WTC11 (cell line): ENCODE results near the gene ADARB2. TPM values are rescaled to one million over a fixed set of nuclear protein-coding genes. Genes with fewer than 3 reads are reported as not detected.

Source experiments
- ATAC-seq: fragments of 200-7000 bp; cut with Tn5 transposase; 2 replicates; pipeline ENCODE4 v1.10.0; 2021; ENCODE audit warnings: mild to moderate bottlenecking, moderate library complexity
- CTCF ChIA-PET: fragments of 300-600 bp; sonication (Branson Sonifier 250); formaldehyde crosslinking; loops from one replicate; lab custom pipeline; 2021; ENCODE audit warnings: antibody characterized with exemption; lab: Charles Lee
- POLR2A ChIA-PET: fragments of 350-600 bp; sonication (Branson Sonifier 250); formaldehyde crosslinking; loops from one replicate; lab custom pipeline; 2021; ENCODE audit warnings: antibody characterized with exemption; lab: Charles Lee
- DNase-seq: peaks from one replicate; pipeline ENCODE4 v3.0.0; 2021; ENCODE audit warnings: low spot score
- H3K27ac Mint-ChIP-seq: 2 replicates; pipeline ENCODE4 v1.8.0; 2021; ENCODE audit warnings: mixed read lengths
- H3K27me3 Mint-ChIP-seq: 2 replicates; pipeline ENCODE4 v1.8.0; 2021; ENCODE audit warnings: low read depth, mild to moderate bottlenecking, moderate library complexity, mixed read lengths
- H3K36me3 Mint-ChIP-seq: 2 replicates; pipeline ENCODE4 v1.8.0; 2021; ENCODE audit warnings: mixed read lengths
- H3K4me1 Mint-ChIP-seq: 2 replicates; pipeline ENCODE4 v1.8.0; 2022; ENCODE audit warnings: mixed read lengths
- H3K4me3 Mint-ChIP-seq: 2 replicates; pipeline ENCODE4 v1.8.0; 2021; ENCODE audit warnings: mild to moderate bottlenecking, moderate library complexity, mixed read lengths
- H3K9me3 Mint-ChIP-seq: 2 replicates; pipeline ENCODE4 v1.8.0; 2021; ENCODE audit warnings: mixed read lengths
- CREB1 ChIP-seq: sonication (generic); formaldehyde crosslinking; IDR thresholded peaks from 2 replicates; pipeline ENCODE4 v1.8.0; 2023; ENCODE audit warnings: mild to moderate bottlenecking, missing genetic modification reagents
- EMX1 ChIP-seq: fragments of 250-450 bp; sonication (Bioruptor Pico); IDR thresholded peaks from 2 replicates; pipeline ENCODE4 v1.8.0; 2021; ENCODE audit warnings: mild to moderate bottlenecking
- FOXP1 ChIP-seq: sonication (generic); formaldehyde crosslinking; IDR thresholded peaks from 2 replicates; pipeline ENCODE4 v1.8.0; 2022; ENCODE audit warnings: missing genetic modification reagents, mild to moderate bottlenecking, moderate library complexity, borderline replicate concordance
- GRHL2 ChIP-seq: fragments of 250-450 bp; sonication (Bioruptor Pico); IDR thresholded peaks from 2 replicates; pipeline ENCODE4 v1.8.0; 2022; ENCODE audit warnings: mild to moderate bottlenecking, moderate library complexity; ENCODE audit not compliant: insufficient replicate concordance, severe bottlenecking
- HMGA2 ChIP-seq: fragments of 250-450 bp; sonication (Bioruptor Pico); IDR thresholded peaks from 2 replicates; pipeline ENCODE4 v1.4.0; 2021; ENCODE audit warnings: mild to moderate bottlenecking, moderate library complexity
- JAZF1 ChIP-seq: fragments of 250-450 bp; sonication (Bioruptor Pico); IDR thresholded peaks from 2 replicates; pipeline ENCODE4 v1.9.0; 2021; ENCODE audit warnings: moderate library complexity, mild to moderate bottlenecking, inconsistent platforms
- MXD4 ChIP-seq: fragments of 250-450 bp; sonication (Bioruptor Pico); IDR thresholded peaks from 2 replicates; pipeline ENCODE4 v1.8.0; 2021; ENCODE audit warnings: mild to moderate bottlenecking, moderate library complexity, borderline replicate concordance
- MYBL2 ChIP-seq: sonication (generic); formaldehyde crosslinking; IDR thresholded peaks from 2 replicates; pipeline ENCODE4 v1.8.1; 2023; ENCODE audit warnings: mild to moderate bottlenecking, moderate library complexity, missing genetic modification reagents
- NR1H2 ChIP-seq: sonication (generic); formaldehyde crosslinking; IDR thresholded peaks from 2 replicates; pipeline ENCODE4 v1.9.0; 2021; ENCODE audit warnings: mild to moderate bottlenecking, moderate library complexity, missing genetic modification reagents
- NR2C2 ChIP-seq: sonication (generic); formaldehyde crosslinking; IDR thresholded peaks from 2 replicates; pipeline ENCODE4 v1.8.0; 2022; ENCODE audit warnings: mild to moderate bottlenecking, missing genetic modification reagents
- OVOL2 ChIP-seq: fragments of 250-450 bp; sonication (Bioruptor Pico); IDR thresholded peaks from 2 replicates; pipeline ENCODE4 v1.9.0; 2021; ENCODE audit warnings: mild to moderate bottlenecking, borderline replicate concordance
- TEAD1 ChIP-seq: sonication (generic); formaldehyde crosslinking; IDR thresholded peaks from 2 replicates; pipeline ENCODE4 v1.8.0; 2022; ENCODE audit warnings: mild to moderate bottlenecking, missing genetic modification reagents
- ZNF138 ChIP-seq: sonication (generic); formaldehyde crosslinking; conservative IDR thresholded peaks from 2 replicates; pipeline ENCODE4 v1.8.1; 2022; ENCODE audit warnings: mild to moderate bottlenecking, moderate library complexity, missing genetic modification reagents
- ZNF317 ChIP-seq: sonication (generic); formaldehyde crosslinking; IDR thresholded peaks from 2 replicates; pipeline ENCODE4 v1.8.1; 2023; ENCODE audit warnings: low read depth, mild to moderate bottlenecking, moderate library complexity, missing genetic modification reagents, borderline replicate concordance
- total RNA-seq: library from RNA; stranded (reverse); gene quantifications from 3 replicates; pipeline ENCODE4 v1.2.3, GENCODE V29; 2021
- TF ChIP-seq, protein P1 (sequence below): sonication (generic); formaldehyde crosslinking; IDR thresholded peaks from 2 replicates; pipeline ENCODE4 v1.8.0; 2023; ENCODE audit warnings: mild to moderate bottlenecking, missing genetic modification reagents
- TF ChIP-seq, protein P2 (sequence below): sonication (generic); formaldehyde crosslinking; IDR thresholded peaks from 2 replicates; pipeline ENCODE4 v1.8.1; 2023; ENCODE audit warnings: mild to moderate bottlenecking, missing genetic modification reagents, moderate library complexity
- TF ChIP-seq, protein P3 (sequence below): sonication (generic); formaldehyde crosslinking; IDR thresholded peaks from 2 replicates; pipeline ENCODE4 v1.8.0; 2022; ENCODE audit warnings: missing genetic modification reagents
- TF ChIP-seq, protein P4 (sequence below): sonication (generic); formaldehyde crosslinking; IDR thresholded peaks from 2 replicates; pipeline ENCODE4 v1.8.0; 2023; ENCODE audit warnings: missing genetic modification reagents
- TF ChIP-seq, protein P5 (sequence below): fragments of 250-450 bp; sonication (Bioruptor Pico); IDR thresholded peaks from 2 replicates; pipeline ENCODE4 v1.8.0; 2021; ENCODE audit warnings: mild to moderate bottlenecking
- TF ChIP-seq, protein P6 (sequence below): fragments of 250-450 bp; sonication (Bioruptor Pico); conservative IDR thresholded peaks from 2 replicates; pipeline ENCODE4 v1.9.0; 2021; ENCODE audit warnings: mild to moderate bottlenecking
- TF ChIP-seq, protein P7 (sequence below): sonication (generic); formaldehyde crosslinking; IDR thresholded peaks from 2 replicates; pipeline ENCODE4 v1.8.0; 2022; ENCODE audit warnings: mild to moderate bottlenecking, missing genetic modification reagents
- TF ChIP-seq, protein P8 (sequence below): sonication (generic); formaldehyde crosslinking; IDR thresholded peaks from 2 replicates; pipeline ENCODE4 v1.8.1; 2022; ENCODE audit warnings: mild to moderate bottlenecking, missing genetic modification reagents, moderate library complexity, borderline replicate concordance

ADARB2 gene
- total RNA-seq, 1 experiment from 2014 or later: 3.7 TPM

DNA sequence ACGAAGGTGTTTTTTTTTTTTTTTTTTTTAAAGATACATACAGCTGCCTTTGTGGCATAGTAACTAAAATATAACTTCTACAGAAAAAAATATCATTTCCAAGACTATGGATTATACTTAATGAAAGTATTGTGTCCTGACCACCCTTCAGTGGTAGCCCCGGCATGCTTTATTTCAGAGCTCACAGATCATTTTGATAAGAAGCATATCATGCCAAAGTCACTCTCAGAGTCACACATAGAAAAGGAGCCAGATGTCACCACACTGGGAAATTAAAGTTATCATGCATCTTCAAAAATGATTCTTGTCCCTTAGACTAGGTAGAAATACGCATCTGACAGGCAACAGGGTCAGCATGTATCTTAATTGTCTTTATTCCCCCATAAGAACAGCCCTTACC is 3.0 kb downstream of the ADARB2 start (continued):
- TF ChIP-seq, protein P1, sequence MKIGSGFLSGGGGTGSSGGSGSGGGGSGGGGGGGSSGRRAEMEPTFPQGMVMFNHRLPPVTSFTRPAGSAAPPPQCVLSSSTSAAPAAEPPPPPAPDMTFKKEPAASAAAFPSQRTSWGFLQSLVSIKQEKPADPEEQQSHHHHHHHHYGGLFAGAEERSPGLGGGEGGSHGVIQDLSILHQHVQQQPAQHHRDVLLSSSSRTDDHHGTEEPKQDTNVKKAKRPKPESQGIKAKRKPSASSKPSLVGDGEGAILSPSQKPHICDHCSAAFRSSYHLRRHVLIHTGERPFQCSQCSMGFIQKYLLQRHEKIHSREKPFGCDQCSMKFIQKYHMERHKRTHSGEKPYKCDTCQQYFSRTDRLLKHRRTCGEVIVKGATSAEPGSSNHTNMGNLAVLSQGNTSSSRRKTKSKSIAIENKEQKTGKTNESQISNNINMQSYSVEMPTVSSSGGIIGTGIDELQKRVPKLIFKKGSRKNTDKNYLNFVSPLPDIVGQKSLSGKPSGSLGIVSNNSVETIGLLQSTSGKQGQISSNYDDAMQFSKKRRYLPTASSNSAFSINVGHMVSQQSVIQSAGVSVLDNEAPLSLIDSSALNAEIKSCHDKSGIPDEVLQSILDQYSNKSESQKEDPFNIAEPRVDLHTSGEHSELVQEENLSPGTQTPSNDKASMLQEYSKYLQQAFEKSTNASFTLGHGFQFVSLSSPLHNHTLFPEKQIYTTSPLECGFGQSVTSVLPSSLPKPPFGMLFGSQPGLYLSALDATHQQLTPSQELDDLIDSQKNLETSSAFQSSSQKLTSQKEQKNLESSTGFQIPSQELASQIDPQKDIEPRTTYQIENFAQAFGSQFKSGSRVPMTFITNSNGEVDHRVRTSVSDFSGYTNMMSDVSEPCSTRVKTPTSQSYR (CRISPR knock-in tag): no peak
- TF ChIP-seq MYBL2 (no peak), ZNF317 (no peak), NR1H2 (CRISPR knock-in tag) (no peak), NR2C2 (CRISPR knock-in tag) (no peak), JAZF1 (CRISPR knock-in tag) (no peak), FOXP1 (no peak), GRHL2 (CRISPR knock-in tag) (no peak)
- TF ChIP-seq, protein P2, sequence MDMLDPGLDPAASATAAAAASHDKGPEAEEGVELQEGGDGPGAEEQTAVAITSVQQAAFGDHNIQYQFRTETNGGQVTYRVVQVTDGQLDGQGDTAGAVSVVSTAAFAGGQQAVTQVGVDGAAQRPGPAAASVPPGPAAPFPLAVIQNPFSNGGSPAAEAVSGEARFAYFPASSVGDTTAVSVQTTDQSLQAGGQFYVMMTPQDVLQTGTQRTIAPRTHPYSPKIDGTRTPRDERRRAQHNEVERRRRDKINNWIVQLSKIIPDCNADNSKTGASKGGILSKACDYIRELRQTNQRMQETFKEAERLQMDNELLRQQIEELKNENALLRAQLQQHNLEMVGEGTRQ (CRISPR knock-in tag): no peak
- TF ChIP-seq, protein P3, sequence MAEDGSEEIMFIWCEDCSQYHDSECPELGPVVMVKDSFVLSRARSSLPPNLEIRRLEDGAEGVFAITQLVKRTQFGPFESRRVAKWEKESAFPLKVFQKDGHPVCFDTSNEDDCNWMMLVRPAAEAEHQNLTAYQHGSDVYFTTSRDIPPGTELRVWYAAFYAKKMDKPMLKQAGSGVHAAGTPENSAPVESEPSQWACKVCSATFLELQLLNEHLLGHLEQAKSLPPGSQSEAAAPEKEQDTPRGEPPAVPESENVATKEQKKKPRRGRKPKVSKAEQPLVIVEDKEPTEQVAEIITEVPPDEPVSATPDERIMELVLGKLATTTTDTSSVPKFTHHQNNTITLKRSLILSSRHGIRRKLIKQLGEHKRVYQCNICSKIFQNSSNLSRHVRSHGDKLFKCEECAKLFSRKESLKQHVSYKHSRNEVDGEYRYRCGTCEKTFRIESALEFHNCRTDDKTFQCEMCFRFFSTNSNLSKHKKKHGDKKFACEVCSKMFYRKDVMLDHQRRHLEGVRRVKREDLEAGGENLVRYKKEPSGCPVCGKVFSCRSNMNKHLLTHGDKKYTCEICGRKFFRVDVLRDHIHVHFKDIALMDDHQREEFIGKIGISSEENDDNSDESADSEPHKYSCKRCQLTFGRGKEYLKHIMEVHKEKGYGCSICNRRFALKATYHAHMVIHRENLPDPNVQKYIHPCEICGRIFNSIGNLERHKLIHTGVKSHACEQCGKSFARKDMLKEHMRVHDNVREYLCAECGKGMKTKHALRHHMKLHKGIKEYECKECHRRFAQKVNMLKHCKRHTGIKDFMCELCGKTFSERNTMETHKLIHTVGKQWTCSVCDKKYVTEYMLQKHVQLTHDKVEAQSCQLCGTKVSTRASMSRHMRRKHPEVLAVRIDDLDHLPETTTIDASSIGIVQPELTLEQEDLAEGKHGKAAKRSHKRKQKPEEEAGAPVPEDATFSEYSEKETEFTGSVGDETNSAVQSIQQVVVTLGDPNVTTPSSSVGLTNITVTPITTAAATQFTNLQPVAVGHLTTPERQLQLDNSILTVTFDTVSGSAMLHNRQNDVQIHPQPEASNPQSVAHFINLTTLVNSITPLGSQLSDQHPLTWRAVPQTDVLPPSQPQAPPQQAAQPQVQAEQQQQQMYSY (CRISPR knock-in tag): no peak
- TF ChIP-seq, protein P4, sequence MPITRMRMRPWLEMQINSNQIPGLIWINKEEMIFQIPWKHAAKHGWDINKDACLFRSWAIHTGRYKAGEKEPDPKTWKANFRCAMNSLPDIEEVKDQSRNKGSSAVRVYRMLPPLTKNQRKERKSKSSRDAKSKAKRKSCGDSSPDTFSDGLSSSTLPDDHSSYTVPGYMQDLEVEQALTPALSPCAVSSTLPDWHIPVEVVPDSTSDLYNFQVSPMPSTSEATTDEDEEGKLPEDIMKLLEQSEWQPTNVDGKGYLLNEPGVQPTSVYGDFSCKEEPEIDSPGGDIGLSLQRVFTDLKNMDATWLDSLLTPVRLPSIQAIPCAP (CRISPR knock-in tag): no peak
- TF ChIP-seq, protein P5, sequence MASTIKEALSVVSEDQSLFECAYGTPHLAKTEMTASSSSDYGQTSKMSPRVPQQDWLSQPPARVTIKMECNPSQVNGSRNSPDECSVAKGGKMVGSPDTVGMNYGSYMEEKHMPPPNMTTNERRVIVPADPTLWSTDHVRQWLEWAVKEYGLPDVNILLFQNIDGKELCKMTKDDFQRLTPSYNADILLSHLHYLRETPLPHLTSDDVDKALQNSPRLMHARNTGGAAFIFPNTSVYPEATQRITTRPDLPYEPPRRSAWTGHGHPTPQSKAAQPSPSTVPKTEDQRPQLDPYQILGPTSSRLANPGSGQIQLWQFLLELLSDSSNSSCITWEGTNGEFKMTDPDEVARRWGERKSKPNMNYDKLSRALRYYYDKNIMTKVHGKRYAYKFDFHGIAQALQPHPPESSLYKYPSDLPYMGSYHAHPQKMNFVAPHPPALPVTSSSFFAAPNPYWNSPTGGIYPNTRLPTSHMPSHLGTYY (CRISPR knock-in tag): no peak
- TF ChIP-seq, protein P6, sequence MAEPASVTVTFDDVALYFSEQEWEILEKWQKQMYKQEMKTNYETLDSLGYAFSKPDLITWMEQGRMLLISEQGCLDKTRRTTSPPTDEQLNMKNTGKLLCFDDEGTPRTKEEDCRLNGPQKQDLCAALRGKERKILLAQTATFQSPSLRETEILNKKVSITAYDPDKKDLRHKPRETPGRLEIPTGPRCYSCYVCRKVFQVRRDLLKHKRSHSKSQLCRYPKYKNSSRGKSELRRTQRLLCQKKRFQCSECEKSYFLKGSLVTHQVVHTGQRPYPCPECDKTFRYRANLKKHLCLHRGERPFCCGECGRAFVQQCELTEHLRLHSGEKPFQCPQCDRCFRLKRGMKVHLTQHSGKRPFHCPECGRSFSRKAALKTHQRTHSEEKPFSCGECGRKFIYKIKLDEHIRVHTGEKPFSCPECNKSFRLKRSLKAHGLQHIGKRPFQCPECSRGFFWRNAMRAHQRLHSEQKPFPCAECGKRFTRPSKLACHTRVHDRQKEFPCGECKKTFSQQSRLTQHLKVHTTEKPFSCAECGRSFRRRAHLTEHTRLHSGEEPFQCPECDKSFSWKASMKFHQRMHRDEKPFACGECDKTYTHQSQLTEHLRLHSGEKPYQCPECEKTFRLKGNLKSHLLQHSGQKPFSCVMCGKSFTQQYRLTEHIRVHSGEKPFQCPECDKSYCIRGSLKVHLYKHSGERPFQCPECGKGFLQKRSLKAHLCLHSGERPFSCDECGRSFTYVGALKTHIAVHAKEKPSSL (CRISPR knock-in tag): no peak

DNA sequence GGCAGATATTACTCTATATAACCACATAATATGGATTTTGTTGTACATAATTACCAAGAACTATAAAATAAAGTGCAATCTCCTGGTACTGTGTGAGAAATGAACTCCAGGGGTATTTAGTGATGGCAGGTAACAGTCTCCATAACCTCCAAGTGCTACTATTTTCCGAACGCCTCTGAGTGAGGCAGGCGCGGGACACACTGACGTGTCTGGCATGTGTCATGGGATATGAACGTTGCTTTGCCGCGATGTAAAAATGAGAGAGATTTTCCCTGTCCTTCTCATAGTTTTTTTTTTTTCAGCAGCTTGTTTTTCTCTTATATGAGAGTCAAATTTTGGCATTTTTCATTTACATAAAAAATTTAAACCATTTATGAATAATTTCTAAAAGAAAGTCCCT is 3.6 kb downstream of the ADARB2 start:
- no peak overlapping the region for H3K27ac Mint-ChIP-seq
- DNase-seq (no peak), ATAC-seq (no peak)
- ChIA-PET POLR2A (no interaction called here), CTCF (no interaction called here)
- H3K27me3 Mint-ChIP-seq: peaks cover 38% of the 10 kb centered on the region
- H3K4me1 Mint-ChIP-seq: peaks cover 51% of the 10 kb centered on the region
- no peaks in the 10 kb centered on the region for H3K36me3 Mint-ChIP-seq
- H3K9me3 Mint-ChIP-seq: no peaks in the 10 kb centered on the region
- H3K4me3 Mint-ChIP-seq: no peak overlapping the region
- TF ChIP-seq EMX1 (CRISPR knock-in tag) (no peak), TEAD1 (CRISPR knock-in tag) (no peak), OVOL2 (CRISPR knock-in tag) (no peak), MXD4 (no peak), HMGA2 (CRISPR knock-in tag) (no peak), ZNF138 (CRISPR knock-in tag) (no peak), CREB1 (CRISPR knock-in tag) (no peak)
- TF ChIP-seq, protein P7, sequence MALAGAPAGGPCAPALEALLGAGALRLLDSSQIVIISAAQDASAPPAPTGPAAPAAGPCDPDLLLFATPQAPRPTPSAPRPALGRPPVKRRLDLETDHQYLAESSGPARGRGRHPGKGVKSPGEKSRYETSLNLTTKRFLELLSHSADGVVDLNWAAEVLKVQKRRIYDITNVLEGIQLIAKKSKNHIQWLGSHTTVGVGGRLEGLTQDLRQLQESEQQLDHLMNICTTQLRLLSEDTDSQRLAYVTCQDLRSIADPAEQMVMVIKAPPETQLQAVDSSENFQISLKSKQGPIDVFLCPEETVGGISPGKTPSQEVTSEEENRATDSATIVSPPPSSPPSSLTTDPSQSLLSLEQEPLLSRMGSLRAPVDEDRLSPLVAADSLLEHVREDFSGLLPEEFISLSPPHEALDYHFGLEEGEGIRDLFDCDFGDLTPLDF (CRISPR knock-in tag): no peak
- TF ChIP-seq, protein P8, sequence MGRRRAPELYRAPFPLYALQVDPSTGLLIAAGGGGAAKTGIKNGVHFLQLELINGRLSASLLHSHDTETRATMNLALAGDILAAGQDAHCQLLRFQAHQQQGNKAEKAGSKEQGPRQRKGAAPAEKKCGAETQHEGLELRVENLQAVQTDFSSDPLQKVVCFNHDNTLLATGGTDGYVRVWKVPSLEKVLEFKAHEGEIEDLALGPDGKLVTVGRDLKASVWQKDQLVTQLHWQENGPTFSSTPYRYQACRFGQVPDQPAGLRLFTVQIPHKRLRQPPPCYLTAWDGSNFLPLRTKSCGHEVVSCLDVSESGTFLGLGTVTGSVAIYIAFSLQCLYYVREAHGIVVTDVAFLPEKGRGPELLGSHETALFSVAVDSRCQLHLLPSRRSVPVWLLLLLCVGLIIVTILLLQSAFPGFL (CRISPR knock-in tag): no peak
- TF ChIP-seq, protein P5 (CRISPR knock-in tag): no peak
